Uterus (tissue), 4 donors: ENCODE results near the gene ZDHHC14. TPM values are rescaled to one million over a fixed set of nuclear protein-coding genes. Genes with fewer than 3 reads are reported as not detected.

Experiments used
- DNase-seq, 2 donors: peaks; one replicate each; pipeline ENCODE4 v3.0.0-alpha.2; 2019 to 2020
- H3K27ac ChIP-seq, 2 donors: fragments of 200-600 bp; sonication (generic); 1 replicate in 1 of 2; 2 replicates in 1 of 2; pipeline ENCODE4 v1.5.1; 2016 to 2018
- H3K27me3 ChIP-seq, 2 donors: fragments of 200-600 bp; sonication (generic); one replicate each; pipeline ENCODE4 v1.5.1; 2018 to 2019; ENCODE audit warnings: control low read depth in 1 of 2
- H3K36me3 ChIP-seq, 2 donors: fragments of 200-600 bp; sonication (generic); one replicate each; pipeline ENCODE4 v1.5.1; 2019; ENCODE audit warnings: control low read depth in 1 of 2
- H3K4me1 ChIP-seq, 2 donors: fragments of 200-600 bp; sonication (generic); one replicate each; pipeline ENCODE4 v1.5.1; 2018 to 2019; ENCODE audit warnings: control low read depth in 1 of 2
- H3K4me3 ChIP-seq, 2 donors: fragments of 200-600 bp; sonication (generic); 1 replicate in 1 of 2; 2 replicates in 1 of 2; pipeline ENCODE4 v1.5.1; 2018 to 2019; ENCODE audit warnings: mild to moderate bottlenecking in 1 of 2
- H3K9me3 ChIP-seq, 2 donors: fragments of 200-600 bp; sonication (generic); one replicate each; pipeline ENCODE4 v1.5.1; 2019; ENCODE audit warnings: control low read depth in 1 of 2
- POLR2A ChIP-seq, 2 donors: fragments of 450-650 bp; IDR thresholded peaks; one replicate each; pipeline ENCODE4 v1.6.1; 2016; ENCODE audit warnings: antibody characterized with exemption in 2 of 2, mild to moderate bottlenecking in 1 of 2, moderate library complexity in 1 of 2
- intact Hi-C: fragments of 100-400 bp; cut with DNase I; formaldehyde crosslinking; loops from one replicate; pipeline ENCODE4 v1.15.1; 2023; ENCODE audit warnings: low total_unique reads
- total RNA-seq, 4 donors: library from RNA; depleted of rRNA in 3 of 4; stranded (reverse); fragments of >200 nt in 3 of 4; gene quantifications; one replicate each; pipeline versions ENCODE4 v1.1.0 to v1.2.4, GENCODE V29; 2014 to 2023
- TF ChIP-seq, protein P1 (sequence below), 4 experiments: fragments of 200-600 bp in 2 of 4; fragments of 450-650 bp in 2 of 4; sonication (generic) in 2 of 4; IDR thresholded peaks; one replicate each; pipeline ENCODE4 v1.5.1; 2016 to 2019; ENCODE audit warnings: antibody characterized with exemption in 4 of 4, mild to moderate bottlenecking in 2 of 4, moderate library complexity in 1 of 4
- donor health status: DM: yes; HTN: yes; CAD: no.

The ZDHHC14 gene
- total RNA-seq, 4 donors from 2014 or later, result 5.6 to 28.3 (median 12.9) TPM

DNA sequence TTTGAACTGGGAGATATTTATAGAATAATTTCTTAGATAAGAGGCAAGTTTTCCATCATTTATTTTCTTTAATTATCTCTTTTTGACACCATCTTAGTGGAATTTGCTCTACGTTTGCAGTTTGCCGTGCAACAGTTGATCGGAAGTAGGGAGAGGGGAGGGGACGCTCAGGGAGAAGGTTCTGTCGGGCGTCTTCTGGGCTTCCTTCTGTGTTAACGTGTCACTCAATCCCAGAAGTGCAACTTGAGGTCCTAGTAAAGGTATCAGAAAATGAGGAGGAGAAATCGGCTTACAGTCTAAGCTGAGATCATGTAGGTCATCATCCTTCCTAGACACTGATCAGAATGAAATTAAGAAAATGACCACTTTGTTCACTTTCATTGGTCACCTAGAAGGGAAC lies 293.1 kb downstream of the ZDHHC14 start:
- peaks cover 6 to 12% of the 10 kb centered on the region in 2 donors for H3K4me1 ChIP-seq
- no peaks in the 10 kb centered on the region for H3K27me3 ChIP-seq
- TF ChIP-seq POLR2A (IDR thresholded peaks at IDR 0.05), result no peak
- TF ChIP-seq, protein P1, sequence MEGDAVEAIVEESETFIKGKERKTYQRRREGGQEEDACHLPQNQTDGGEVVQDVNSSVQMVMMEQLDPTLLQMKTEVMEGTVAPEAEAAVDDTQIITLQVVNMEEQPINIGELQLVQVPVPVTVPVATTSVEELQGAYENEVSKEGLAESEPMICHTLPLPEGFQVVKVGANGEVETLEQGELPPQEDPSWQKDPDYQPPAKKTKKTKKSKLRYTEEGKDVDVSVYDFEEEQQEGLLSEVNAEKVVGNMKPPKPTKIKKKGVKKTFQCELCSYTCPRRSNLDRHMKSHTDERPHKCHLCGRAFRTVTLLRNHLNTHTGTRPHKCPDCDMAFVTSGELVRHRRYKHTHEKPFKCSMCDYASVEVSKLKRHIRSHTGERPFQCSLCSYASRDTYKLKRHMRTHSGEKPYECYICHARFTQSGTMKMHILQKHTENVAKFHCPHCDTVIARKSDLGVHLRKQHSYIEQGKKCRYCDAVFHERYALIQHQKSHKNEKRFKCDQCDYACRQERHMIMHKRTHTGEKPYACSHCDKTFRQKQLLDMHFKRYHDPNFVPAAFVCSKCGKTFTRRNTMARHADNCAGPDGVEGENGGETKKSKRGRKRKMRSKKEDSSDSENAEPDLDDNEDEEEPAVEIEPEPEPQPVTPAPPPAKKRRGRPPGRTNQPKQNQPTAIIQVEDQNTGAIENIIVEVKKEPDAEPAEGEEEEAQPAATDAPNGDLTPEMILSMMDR (IDR thresholded peaks at IDR 0.05), result no peak
- H3K9me3 ChIP-seq, result no peaks in the 10 kb centered on the region
- intact Hi-C loops, result no loop called here
- no peak overlapping the region for H3K27ac ChIP-seq
- H3K4me3 ChIP-seq, result no peak overlapping the region
- H3K36me3 ChIP-seq, result no peaks in the 10 kb centered on the region
- DNase-seq, result no peak

DNA sequence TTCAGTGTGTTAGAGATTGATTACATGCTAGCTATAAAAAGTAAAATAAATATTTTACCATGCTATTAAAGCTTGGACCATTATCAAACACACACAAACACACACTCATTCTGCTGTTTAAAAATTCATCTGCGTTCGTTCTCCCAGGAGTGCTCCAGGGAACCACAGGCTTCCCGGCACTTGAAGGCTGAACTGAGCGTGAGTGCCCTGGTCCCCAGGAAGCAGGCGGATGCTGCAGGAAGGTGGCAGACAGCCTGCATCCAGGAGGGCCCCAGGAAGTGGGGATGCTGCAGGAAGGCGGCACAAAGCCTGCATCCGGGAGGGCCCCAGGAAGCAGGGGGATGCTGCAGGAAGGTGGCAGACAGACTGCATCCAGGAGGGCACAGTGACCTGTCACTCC lies 294.8 kb downstream of the ZDHHC14 start:
- intact Hi-C loops, result no loop called here
- H3K36me3 ChIP-seq, result no peaks in the 10 kb centered on the region
- H3K4me3 ChIP-seq, result no peak overlapping the region
- H3K27ac ChIP-seq, result no peak overlapping the region
- no peak for DNase-seq
- H3K9me3 ChIP-seq, result no peaks in the 10 kb centered on the region
- TF ChIP-seq, protein P1 (IDR thresholded peaks at IDR 0.05), result no peak
- TF ChIP-seq POLR2A (IDR thresholded peaks at IDR 0.05), result no peak
- no peaks in the 10 kb centered on the region for H3K27me3 ChIP-seq
- no peaks in the 10 kb centered on the region for H3K4me1 ChIP-seq

DNA sequence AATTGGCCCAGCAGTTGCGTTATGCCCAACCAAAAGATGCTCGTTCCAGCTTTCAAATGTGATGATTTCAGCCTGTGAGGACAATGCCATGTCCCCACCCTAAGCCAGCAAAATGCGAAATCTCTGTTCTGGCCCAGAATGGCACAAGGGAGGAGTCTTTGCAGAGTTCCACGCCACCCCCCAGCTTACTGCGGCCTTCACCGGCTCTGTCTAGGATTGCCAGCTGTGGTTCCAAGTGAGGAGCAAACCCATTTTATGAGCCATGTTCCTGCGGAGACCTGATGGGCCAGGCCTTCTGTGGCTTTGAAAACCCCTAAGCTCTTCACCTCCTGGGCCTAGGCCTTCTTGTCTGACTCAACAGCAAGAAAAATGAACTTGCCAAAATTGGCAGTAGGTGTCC lies 295.3 kb downstream of the ZDHHC14 start:
- H3K27me3 ChIP-seq, result no peaks in the 10 kb centered on the region
- no peak overlapping the region for H3K27ac ChIP-seq
- intact Hi-C loops, result no loop called here
- no peaks in the 10 kb centered on the region for H3K9me3 ChIP-seq
- H3K36me3 ChIP-seq, result no peaks in the 10 kb centered on the region
- no peak for TF ChIP-seq POLR2A (IDR thresholded peaks at IDR 0.05)
- TF ChIP-seq, protein P1 (IDR thresholded peaks at IDR 0.05), result no peak
- H3K4me3 ChIP-seq, result no peak overlapping the region
- H3K4me1 ChIP-seq, result no peaks in the 10 kb centered on the region
- DNase-seq, result no peak

- no peak overlapping the region for H3K27ac ChIP-seq
- no peak for TF ChIP-seq POLR2A (IDR thresholded peaks at IDR 0.05)
- TF ChIP-seq, protein P1 (IDR thresholded peaks at IDR 0.05), result no peak
- no peak for DNase-seq
- no peaks in the 10 kb centered on the region for H3K9me3 ChIP-seq
- H3K4me3 ChIP-seq, result no peak overlapping the region
- intact Hi-C loops, result no loop called here
- no peaks in the 10 kb centered on the region for H3K4me1 ChIP-seq
- H3K27me3 ChIP-seq, result no peaks in the 10 kb centered on the region
- H3K36me3 ChIP-seq, result no peaks in the 10 kb centered on the region
Measured at GRCh38 chr6:157677235-157677634, 296.2 kb downstream of the ZDHHC14 start.

DNA sequence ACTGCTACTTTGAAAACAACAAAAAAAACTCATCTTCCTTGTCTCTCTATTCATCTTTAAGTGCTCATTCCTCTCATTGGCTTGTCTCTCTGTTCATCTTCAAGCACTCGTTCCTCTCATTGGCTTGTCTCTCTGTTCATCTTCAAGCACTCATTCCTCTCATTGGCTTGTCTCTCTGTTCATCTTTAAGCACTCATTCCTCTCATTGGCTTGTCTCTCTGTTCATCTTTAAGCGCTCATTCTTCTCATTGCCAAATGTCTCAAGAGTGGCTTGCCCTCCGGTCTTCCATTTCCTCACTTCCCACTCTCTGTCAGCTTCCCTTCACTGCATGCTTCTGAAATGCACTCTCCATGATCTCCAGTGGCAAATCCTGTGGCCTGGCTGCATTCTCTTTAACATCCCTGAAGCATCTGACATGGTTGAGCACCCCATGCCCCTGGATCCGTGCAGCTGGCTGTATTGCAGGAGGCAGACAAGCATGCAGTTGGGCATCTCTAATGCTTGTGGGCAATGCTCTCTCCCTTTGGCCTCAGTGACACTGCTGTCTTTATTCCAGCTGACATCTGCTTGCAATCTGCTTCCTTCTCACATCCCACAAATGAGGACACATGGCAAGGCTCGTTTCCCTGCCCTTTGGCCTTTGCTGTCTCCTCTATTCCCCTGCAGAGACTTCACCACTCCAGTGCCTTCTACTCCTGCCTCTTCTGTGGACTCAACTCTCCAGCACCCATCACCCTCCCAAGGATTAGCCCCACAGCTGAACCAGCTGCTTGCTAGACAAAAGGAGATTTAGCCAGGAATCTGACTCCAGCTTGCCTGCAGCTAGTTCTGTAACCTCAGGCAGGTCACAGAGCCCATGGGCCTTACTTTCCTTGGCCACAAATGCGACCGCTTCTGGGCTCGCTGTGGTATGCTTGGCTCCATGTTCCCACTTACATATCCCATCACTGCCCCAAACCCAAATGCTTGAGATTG lies 298.9 kb downstream of the ZDHHC14 start:
- DNase-seq, result no peak
- H3K9me3 ChIP-seq, result no peaks in the 10 kb centered on the region
- no peak overlapping the region for H3K4me3 ChIP-seq
- H3K36me3 ChIP-seq, result no peaks in the 10 kb centered on the region
- H3K4me1 ChIP-seq, result no peaks in the 10 kb centered on the region
- no peak overlapping the region for H3K27ac ChIP-seq
- no peak for TF ChIP-seq POLR2A (IDR thresholded peaks at IDR 0.05)
- TF ChIP-seq, protein P1 (IDR thresholded peaks at IDR 0.05), result no peak
- intact Hi-C loops, result no loop called here
- no peaks in the 10 kb centered on the region for H3K27me3 ChIP-seq
